ENCODE measurements around the gene SBF1. TPM values are rescaled to one million over a fixed set of nuclear protein-coding genes. Genes with fewer than 3 reads are reported as not detected.

The SBF1 gene
- total RNA-seq, 3 donors from 2014 or later (not counting 1 experiment from before 2014, with no cell fraction given), result 235 to 284 (median 242) TPM

- DNase-seq (no peak), ATAC-seq (no peak)
- Histone ChIP-seq H3K9me3 (ENCODE audit: control insufficient read depth, insufficient read depth, low read length) (no peaks in the 10 kb centered on the region), H3K27me3 (ENCODE audit: control insufficient read depth, insufficient read depth, low read length) (no peaks in the 10 kb centered on the region), H3K36me3 (ENCODE audit: control insufficient read depth, insufficient read depth, low read length) (peaks cover 94% of the 10 kb centered on the region), H3K4me1 (ENCODE audit: control insufficient read depth, insufficient read depth, low read length) (peaks cover 7% of the 10 kb centered on the region), H3K4me3 (ENCODE audit: low read length) (no peak overlapping the region), H3K27ac (ENCODE audit: low read length) (no peak overlapping the region)
- TF ChIP-seq CTCF (IDR thresholded peaks at IDR 0.05), result no peak
- WGBS (ENCODE audit: insufficient coverage), result 95% methylated on average over 28 of the region's 28 CpGs
- intact Hi-C loops (cut with micrococcal nuclease), result no loop called here
- no peaks in the 10 kb centered on the region for H3K9me3 Mint-ChIP-seq
- H3K4me3 Mint-ChIP-seq, result no peak overlapping the region
- no peak overlapping the region for H3K27ac Mint-ChIP-seq
- H3K36me3 Mint-ChIP-seq, result no peaks in the 10 kb centered on the region
- H3K4me1 Mint-ChIP-seq, result peaks cover 8 to 20% of the 10 kb centered on the region in 2 donors
- H3K27me3 Mint-ChIP-seq (ENCODE audit: low read depth in 2 of 2), result no peaks in the 10 kb centered on the region
These were observed 11.5 kb downstream of the SBF1 start for GRCh38 chr22:50463188-50463900.

GRCh38 chr22:50461979-50462540 lies 12.8 kb downstream of the SBF1 start:
- no peaks in the 10 kb centered on the region for H3K36me3 Mint-ChIP-seq
- Histone ChIP-seq H3K36me3 (ENCODE audit: control insufficient read depth, insufficient read depth, low read length) (peaks cover 97% of the 10 kb centered on the region), H3K4me3 (ENCODE audit: low read length) (no peak overlapping the region), H3K4me1 (ENCODE audit: control insufficient read depth, insufficient read depth, low read length) (no peaks in the 10 kb centered on the region), H3K27me3 (ENCODE audit: control insufficient read depth, insufficient read depth, low read length) (no peaks in the 10 kb centered on the region), H3K27ac (ENCODE audit: low read length) (no peak overlapping the region), H3K9me3 (ENCODE audit: control insufficient read depth, insufficient read depth, low read length) (no peaks in the 10 kb centered on the region)
- DNase-seq, result no peak
- no peak for ATAC-seq
- 97% methylated on average over 30 of the region's 30 CpGs for WGBS (ENCODE audit: insufficient coverage)
- no peak for TF ChIP-seq CTCF (IDR thresholded peaks at IDR 0.05)
- intact Hi-C loops (cut with micrococcal nuclease), result no loop called here
- no peaks in the 10 kb centered on the region for H3K9me3 Mint-ChIP-seq
- H3K4me1 Mint-ChIP-seq, result peaks cover 5 to 18% of the 10 kb centered on the region in 2 donors
- no peak overlapping the region for H3K27ac Mint-ChIP-seq
- H3K27me3 Mint-ChIP-seq (ENCODE audit: low read depth in 2 of 2), result no peaks in the 10 kb centered on the region
- H3K4me3 Mint-ChIP-seq, result no peak overlapping the region

DNA sequence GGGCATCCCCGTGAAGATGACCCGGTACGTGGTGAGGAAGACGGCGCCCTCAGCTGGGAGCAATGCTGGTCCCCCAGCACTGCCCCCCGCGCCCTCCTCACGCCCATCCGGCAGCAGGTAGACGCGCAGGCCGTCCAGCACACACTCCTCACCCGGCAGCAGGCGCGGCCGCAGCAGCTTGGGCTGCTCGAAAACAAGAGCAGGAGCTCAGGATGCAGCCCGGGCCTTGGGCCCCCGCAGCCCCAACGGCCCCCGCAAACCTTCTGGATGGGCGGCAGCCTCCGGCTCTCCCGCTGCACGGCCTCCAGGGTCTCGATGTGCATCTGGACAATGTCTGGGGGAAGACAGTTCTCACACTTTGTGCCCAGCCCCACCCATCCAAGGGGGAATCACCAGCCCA lies 13.3 kb downstream of the SBF1 start:
- H3K36me3 Mint-ChIP-seq, result no peaks in the 10 kb centered on the region
- DNase-seq (no peak), ATAC-seq (no peak)
- Histone ChIP-seq H3K27me3 (ENCODE audit: control insufficient read depth, insufficient read depth, low read length) (no peaks in the 10 kb centered on the region), H3K27ac (ENCODE audit: low read length) (no peak overlapping the region), H3K36me3 (ENCODE audit: control insufficient read depth, insufficient read depth, low read length) (peaks cover 97% of the 10 kb centered on the region), H3K4me3 (ENCODE audit: low read length) (no peak overlapping the region), H3K9me3 (ENCODE audit: control insufficient read depth, insufficient read depth, low read length) (no peaks in the 10 kb centered on the region), H3K4me1 (ENCODE audit: control insufficient read depth, insufficient read depth, low read length) (no peaks in the 10 kb centered on the region)
- TF ChIP-seq CTCF (IDR thresholded peaks at IDR 0.05), result no peak
- H3K9me3 Mint-ChIP-seq, result no peaks in the 10 kb centered on the region
- intact Hi-C loops (cut with micrococcal nuclease), result no loop called here
- WGBS (ENCODE audit: insufficient coverage), result 97% methylated on average over 26 of the region's 26 CpGs
- peaks cover 0 to 12% of the 10 kb centered on the region in 2 donors for H3K4me1 Mint-ChIP-seq
- no peaks in the 10 kb centered on the region for H3K27me3 Mint-ChIP-seq (ENCODE audit: low read depth in 2 of 2)
- H3K27ac Mint-ChIP-seq, result no peak overlapping the region
- no peak overlapping the region for H3K4me3 Mint-ChIP-seq
